Prostate gland (tissue), 2 donors: ENCODE measurements around the gene VPS8.

Source experiments
- CTCF ChIP-seq, 4 experiments: fragments of 200-600 bp in 2 of 4; fragments of 450-650 bp in 2 of 4; sonication (generic) in 2 of 4; IDR thresholded peaks; 1 replicate in 3 of 4; 2 replicates in 1 of 4; pipeline ENCODE4 v1.5.1; 2016 to 2019; ENCODE audit warnings: antibody characterized with exemption in 4 of 4, mild to moderate bottlenecking in 2 of 4, moderate library complexity in 2 of 4
- POLR2A ChIP-seq: fragments of 450-650 bp; IDR thresholded peaks from one replicate; pipeline ENCODE4 v1.6.1; 2016; ENCODE audit warnings: antibody characterized with exemption, mild to moderate bottlenecking

GRCh38 chr3:184789314-184789998, 22.5 kb upstream of the VPS8 start:
- TF ChIP-seq POLR2A (no peak), CTCF (IDR thresholded peaks at IDR 0.05) (no peak)
